ENCODE measurements around the gene ANKRD44. TPM values are rescaled to one million over a fixed set of nuclear protein-coding genes. Genes with fewer than 3 reads are reported as not detected.

The ANKRD44 gene
- total RNA-seq, 4 donors from 2014 or later, result 1.8 to 6.3 (median 3.0) TPM

DNA sequence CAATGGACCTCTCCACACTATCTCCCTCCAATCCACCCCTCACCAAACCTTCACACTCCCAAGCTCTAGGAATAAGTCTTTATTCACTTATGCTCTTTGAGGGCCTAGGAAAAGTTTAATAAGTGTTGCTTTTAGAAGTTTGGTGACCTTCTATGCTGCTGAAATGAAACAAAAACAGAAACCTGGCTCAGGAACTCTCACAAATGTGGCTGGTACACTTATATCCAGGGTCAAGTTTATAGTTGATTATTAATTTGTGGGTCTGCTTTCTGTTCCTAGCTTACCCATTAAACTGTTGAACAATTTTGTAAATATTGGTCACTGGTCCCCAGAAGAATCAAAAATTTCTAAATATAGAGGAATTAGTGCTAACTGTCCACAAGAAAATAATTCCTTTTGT lies 14.2 kb upstream of the ANKRD44 start:
- TF ChIP-seq POLR2A (IDR thresholded peaks at IDR 0.05), result no peak
- TF ChIP-seq, protein P1, sequence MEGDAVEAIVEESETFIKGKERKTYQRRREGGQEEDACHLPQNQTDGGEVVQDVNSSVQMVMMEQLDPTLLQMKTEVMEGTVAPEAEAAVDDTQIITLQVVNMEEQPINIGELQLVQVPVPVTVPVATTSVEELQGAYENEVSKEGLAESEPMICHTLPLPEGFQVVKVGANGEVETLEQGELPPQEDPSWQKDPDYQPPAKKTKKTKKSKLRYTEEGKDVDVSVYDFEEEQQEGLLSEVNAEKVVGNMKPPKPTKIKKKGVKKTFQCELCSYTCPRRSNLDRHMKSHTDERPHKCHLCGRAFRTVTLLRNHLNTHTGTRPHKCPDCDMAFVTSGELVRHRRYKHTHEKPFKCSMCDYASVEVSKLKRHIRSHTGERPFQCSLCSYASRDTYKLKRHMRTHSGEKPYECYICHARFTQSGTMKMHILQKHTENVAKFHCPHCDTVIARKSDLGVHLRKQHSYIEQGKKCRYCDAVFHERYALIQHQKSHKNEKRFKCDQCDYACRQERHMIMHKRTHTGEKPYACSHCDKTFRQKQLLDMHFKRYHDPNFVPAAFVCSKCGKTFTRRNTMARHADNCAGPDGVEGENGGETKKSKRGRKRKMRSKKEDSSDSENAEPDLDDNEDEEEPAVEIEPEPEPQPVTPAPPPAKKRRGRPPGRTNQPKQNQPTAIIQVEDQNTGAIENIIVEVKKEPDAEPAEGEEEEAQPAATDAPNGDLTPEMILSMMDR (IDR thresholded peaks at IDR 0.05 in 4 of 5, conservative IDR thresholded peaks at IDR 0.05 in 1 of 5), result no peak
- no peak for DNase-seq
- H3K4me1 ChIP-seq, result no peaks in the 10 kb centered on the region
- in situ Hi-C loops (cut with MboI; ENCODE audit: low sequenced_read_pairs in 4 of 4) (loop anchor here in 2 of 4 donors (25.0 kb wide), 1 partner anchor 312 kb away; no protein-coding TSS in a partner anchor), intact Hi-C loops (cut with DNase I; ENCODE audit: low total_unique reads) (loop anchor here (5.0 kb wide), 1 partner anchor 52 kb away; no protein-coding TSS in a partner anchor)
- H3K9me3 ChIP-seq, result no peaks in the 10 kb centered on the region
- no peak overlapping the region for H3K4me3 ChIP-seq
- H3K36me3 ChIP-seq, result no peaks in the 10 kb centered on the region
- no peak overlapping the region for H3K27ac ChIP-seq
- ATAC-seq, result no peak
- no peaks in the 10 kb centered on the region for H3K27me3 ChIP-seq

DNA sequence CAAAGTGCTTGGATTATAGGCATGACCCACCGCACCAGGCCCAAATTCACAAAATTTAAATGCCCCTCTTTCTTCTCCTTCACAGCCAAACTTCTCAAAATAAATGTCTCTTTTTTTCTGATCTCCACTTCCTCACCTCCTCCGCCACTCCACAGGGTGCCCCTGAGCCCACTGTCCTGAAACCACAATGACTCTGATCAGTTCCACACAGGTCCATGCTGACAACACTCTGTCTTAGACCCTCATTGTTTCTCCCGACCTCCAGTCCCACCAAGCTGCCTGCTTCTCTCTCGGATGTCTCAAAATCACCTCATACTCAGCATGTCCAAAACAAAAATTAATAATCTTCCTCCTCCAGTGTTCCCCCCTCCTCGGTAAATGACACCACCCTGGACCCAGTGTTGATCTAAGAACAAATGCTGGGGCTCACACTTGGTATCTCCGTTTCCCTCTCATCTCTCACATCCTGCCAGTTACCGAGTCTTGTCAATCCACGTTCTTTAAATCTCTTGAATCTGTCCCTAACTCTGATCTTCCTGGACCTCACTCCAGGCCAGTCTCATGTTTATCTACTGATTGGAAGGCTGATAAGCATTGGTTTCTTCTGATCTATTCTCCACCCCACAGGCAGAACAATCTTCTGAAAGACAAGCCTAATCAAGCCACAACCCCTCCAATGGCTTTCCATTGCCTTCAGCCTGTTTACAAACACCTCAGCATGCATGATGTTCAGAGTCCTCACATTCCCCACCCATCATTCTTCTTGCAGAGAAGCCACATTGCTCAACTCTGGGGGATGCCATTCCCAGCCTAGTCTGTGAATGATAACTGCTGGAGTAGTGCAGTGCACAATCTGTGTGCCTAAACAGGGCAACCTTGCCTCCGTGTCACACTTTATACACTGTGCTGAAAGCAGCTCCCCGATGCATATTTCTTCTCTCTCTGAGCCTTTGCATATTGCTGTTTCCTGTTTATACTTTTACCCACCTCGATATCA lies 12.4 kb upstream of the ANKRD44 start:
- in situ Hi-C loops (cut with MboI; ENCODE audit: low sequenced_read_pairs in 4 of 4), result loop anchor here in 2 of 4 donors (25.0 kb wide), 1 partner anchor 311 kb away; no protein-coding TSS in a partner anchor
- ATAC-seq (no peak), DNase-seq (no peak)
- TF ChIP-seq POLR2A (IDR thresholded peaks at IDR 0.05), result no peak
- TF ChIP-seq, protein P1 (IDR thresholded peaks at IDR 0.05 in 4 of 5, conservative IDR thresholded peaks at IDR 0.05 in 1 of 5), result no peak
- intact Hi-C loops (cut with DNase I; ENCODE audit: low total_unique reads), result no loop called here
- Histone ChIP-seq H3K27me3 (no peaks in the 10 kb centered on the region), H3K9me3 (no peaks in the 10 kb centered on the region), H3K36me3 (no peaks in the 10 kb centered on the region), H3K4me3 (no peak overlapping the region), H3K27ac (no peak overlapping the region), H3K4me1 (no peaks in the 10 kb centered on the region)

- ATAC-seq, result no peak
- no peak overlapping the region for H3K4me3 ChIP-seq
- H3K4me1 ChIP-seq, result no peaks in the 10 kb centered on the region
- H3K27ac ChIP-seq, result no peak overlapping the region
- in situ Hi-C loops (cut with MboI; ENCODE audit: low sequenced_read_pairs in 4 of 4) (loop anchor here in 2 of 4 donors (25.0 kb wide), 1 partner anchor 310 kb away; no protein-coding TSS in a partner anchor), intact Hi-C loops (cut with DNase I; ENCODE audit: low total_unique reads) (no loop called here)
- H3K27me3 ChIP-seq, result no peaks in the 10 kb centered on the region
- H3K36me3 ChIP-seq, result no peaks in the 10 kb centered on the region
- DNase-seq, result no peak
- no peaks in the 10 kb centered on the region for H3K9me3 ChIP-seq
- no peak for TF ChIP-seq POLR2A (IDR thresholded peaks at IDR 0.05)
Measured at GRCh38 chr2:197322143-197322542, 11.6 kb upstream of the ANKRD44 start.

- in situ Hi-C loops (cut with MboI; ENCODE audit: low sequenced_read_pairs in 4 of 4) (loop anchor here in 3 of 4 donors (10.0 to 25.0 kb wide), 3 partner anchors 121 to 303 kb away; no protein-coding TSS in a partner anchor), intact Hi-C loops (cut with DNase I; ENCODE audit: low total_unique reads) (no loop called here)
- Histone ChIP-seq H3K4me1 (peaks cover 5 to 6% of the 10 kb centered on the region in 2 donors), H3K27me3 (no peaks in the 10 kb centered on the region), H3K36me3 (no peaks in the 10 kb centered on the region), H3K9me3 (no peaks in the 10 kb centered on the region), H3K4me3 (no peak overlapping the region), H3K27ac (no peak overlapping the region)
- DNase-seq (no peak), ATAC-seq (no peak)
- TF ChIP-seq, protein P1 (IDR thresholded peaks at IDR 0.05 in 4 of 5, conservative IDR thresholded peaks at IDR 0.05 in 1 of 5), result no peak
- TF ChIP-seq POLR2A (IDR thresholded peaks at IDR 0.05), result no peak
Measured at GRCh38 chr2:197315371-197315770, 4.8 kb upstream of the ANKRD44 start.

DNA sequence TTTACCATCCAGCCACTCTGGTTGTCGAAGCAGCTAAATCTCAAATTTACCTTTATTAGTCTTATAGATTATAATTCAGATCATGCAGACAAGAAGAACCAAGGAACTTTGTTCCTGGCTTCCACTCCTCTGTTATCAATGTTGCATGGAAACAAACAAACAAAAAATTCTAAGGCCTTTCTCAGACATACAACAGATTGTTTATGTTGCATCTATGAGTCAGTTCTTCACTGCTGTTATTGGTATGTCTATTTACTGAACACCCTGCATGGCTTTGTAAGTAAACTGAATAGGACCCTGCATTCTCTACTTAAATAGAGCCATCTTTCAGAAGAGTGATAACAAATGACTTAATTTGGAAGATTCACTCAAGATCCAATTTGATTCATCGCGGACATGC lies 1.6 kb upstream of the ANKRD44 start:
- TF ChIP-seq POLR2A (IDR thresholded peaks at IDR 0.05), result no peak
- TF ChIP-seq, protein P1 (IDR thresholded peaks at IDR 0.05 in 4 of 5, conservative IDR thresholded peaks at IDR 0.05 in 1 of 5), result no peak
- Histone ChIP-seq H3K27ac (no peak overlapping the region), H3K9me3 (no peaks in the 10 kb centered on the region), H3K4me1 (peaks cover 5 to 12% of the 10 kb centered on the region in 2 donors), H3K27me3 (no peaks in the 10 kb centered on the region), H3K36me3 (no peaks in the 10 kb centered on the region), H3K4me3 (no peak overlapping the region)
- no peak for ATAC-seq
- in situ Hi-C loops (cut with MboI; ENCODE audit: low sequenced_read_pairs in 4 of 4), result loop anchor here (5.0 to 25.0 kb wide), 5 partner anchors 117 to 300 kb away; no protein-coding TSS in a partner anchor
- DNase-seq, result no peak
- intact Hi-C loops (cut with DNase I; ENCODE audit: low total_unique reads), result loop anchor here (5.0 kb wide), 1 partner anchor 300 kb away; no protein-coding TSS in a partner anchor

Data from gastrocnemius medialis (tissue), 4 donors.